Astrocyte of the cerebellum (primary cell): ENCODE measurements around the gene ITGA8.
"Not testable (repeated sequence)": the region's sequence is repeated elsewhere in the genome, so short reads cannot be mapped to it uniquely, and the experiment has no call there.

Experiments
- DNase-seq: peaks from one replicate; pipeline ENCODE4 v3.0.0-alpha.2; 2011; ENCODE audit warnings: low read depth
- H3K4me3 ChIP-seq: 2 replicates; pipeline ENCODE4 v1.5.1; 2011; ENCODE audit warnings: mild to moderate bottlenecking, low read depth, low read length, moderate library complexity
- in situ Hi-C: cut with HindIII; loops from 2 replicates; pipeline ENCODE4 v1.10.0; 2017; ENCODE audit warnings: low sequenced_read_pairs
- TF ChIP-seq, protein P1 (sequence below): IDR thresholded peaks from 2 replicates; pipeline ENCODE4 v1.5.1; 2012; ENCODE audit warnings: low read length, low read depth, moderate library complexity, mild to moderate bottlenecking; ENCODE audit errors: missing control alignments

Gene ITGA8

DNA sequence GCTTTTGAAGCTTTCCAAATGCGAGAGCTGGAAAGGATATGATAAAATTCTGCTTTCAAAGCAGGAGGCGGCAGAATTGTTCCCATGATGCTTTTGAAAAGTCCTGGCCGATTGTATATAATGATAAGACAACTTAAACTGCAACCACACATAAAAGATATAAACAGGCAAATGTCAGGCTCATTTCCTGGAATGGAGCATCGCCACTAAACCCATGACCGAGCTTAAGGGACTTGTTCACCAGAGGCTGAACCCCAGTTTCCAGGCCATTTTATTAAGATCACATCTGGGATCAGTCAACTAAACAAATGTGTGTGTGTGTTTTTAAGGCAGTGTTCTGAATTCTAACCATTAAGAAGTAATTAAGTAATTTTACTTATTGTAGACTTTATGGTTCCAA lies 131.6 kb downstream of the ITGA8 start:
- in situ Hi-C loops: no loop called here
- DNase-seq: no peak
- TF ChIP-seq, protein P1, sequence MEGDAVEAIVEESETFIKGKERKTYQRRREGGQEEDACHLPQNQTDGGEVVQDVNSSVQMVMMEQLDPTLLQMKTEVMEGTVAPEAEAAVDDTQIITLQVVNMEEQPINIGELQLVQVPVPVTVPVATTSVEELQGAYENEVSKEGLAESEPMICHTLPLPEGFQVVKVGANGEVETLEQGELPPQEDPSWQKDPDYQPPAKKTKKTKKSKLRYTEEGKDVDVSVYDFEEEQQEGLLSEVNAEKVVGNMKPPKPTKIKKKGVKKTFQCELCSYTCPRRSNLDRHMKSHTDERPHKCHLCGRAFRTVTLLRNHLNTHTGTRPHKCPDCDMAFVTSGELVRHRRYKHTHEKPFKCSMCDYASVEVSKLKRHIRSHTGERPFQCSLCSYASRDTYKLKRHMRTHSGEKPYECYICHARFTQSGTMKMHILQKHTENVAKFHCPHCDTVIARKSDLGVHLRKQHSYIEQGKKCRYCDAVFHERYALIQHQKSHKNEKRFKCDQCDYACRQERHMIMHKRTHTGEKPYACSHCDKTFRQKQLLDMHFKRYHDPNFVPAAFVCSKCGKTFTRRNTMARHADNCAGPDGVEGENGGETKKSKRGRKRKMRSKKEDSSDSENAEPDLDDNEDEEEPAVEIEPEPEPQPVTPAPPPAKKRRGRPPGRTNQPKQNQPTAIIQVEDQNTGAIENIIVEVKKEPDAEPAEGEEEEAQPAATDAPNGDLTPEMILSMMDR: no peak
- H3K4me3 ChIP-seq: no peak overlapping the region

DNA sequence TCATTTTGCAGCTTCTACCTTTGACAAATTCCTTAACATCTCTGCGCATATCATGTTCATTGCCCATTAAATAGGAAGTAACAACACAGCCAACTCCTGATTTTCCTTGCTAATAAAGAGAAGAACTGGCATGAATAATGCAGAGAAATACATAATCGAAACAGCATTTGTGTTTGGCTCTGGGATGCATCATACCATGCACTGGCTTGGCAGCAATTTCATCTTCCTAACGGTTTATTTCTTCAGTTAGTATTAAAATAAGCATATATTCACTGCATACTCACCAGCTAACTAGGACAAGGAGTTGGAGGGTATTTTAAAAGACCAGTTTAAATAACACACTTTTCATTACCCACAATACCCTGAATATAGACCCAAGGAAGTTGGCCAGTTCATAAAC lies 132.5 kb downstream of the ITGA8 start:
- no peak overlapping the region for H3K4me3 ChIP-seq
- TF ChIP-seq, protein P1: no peak
- DNase-seq: no peak
- in situ Hi-C loops: no loop called here

DNA sequence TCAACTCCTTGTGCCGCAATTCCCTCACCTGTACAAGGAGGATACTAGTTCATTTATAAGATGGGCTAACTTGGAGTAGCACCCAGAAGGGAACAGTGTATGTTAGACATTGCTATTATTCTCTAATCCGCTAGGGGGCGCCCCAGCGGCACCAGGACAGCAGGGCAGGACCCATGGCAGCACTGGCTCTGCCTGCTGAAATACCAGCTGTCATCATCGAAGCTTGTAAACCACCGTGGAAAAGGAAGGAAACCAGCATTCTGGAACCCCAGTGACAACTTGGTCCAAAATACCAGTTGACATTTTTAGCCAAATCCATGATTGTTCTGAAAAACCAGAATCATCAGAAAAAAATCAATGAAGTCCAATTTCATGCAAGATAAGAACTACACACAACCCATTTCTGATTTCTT lies 134.4 kb downstream of the ITGA8 start:
- TF ChIP-seq, protein P1: peak; percentile 73
- no peak for DNase-seq
- H3K4me3 ChIP-seq: no peak overlapping the region
- in situ Hi-C loops: no loop called here

DNA sequence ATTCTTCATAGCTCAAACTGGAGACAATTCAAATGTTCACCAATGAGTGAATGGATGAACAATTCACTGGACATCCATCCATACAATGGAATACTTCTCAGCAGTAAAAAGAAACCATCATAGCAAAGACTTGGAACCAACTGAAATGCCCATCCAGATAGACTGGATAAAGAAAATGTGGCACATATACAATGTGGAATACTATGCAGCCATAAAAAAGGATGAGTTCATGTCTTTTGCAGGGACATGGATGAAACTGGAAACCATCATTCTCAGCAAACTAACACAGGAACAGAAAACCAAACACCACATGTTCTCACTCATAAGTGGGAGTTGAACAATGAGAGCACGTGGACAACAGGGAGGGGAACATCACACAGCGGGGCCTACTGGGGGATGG lies 136.8 kb downstream of the ITGA8 start:
- in situ Hi-C loops, H3K4me3 ChIP-seq, DNase-seq: not testable (repeated sequence)

DNA sequence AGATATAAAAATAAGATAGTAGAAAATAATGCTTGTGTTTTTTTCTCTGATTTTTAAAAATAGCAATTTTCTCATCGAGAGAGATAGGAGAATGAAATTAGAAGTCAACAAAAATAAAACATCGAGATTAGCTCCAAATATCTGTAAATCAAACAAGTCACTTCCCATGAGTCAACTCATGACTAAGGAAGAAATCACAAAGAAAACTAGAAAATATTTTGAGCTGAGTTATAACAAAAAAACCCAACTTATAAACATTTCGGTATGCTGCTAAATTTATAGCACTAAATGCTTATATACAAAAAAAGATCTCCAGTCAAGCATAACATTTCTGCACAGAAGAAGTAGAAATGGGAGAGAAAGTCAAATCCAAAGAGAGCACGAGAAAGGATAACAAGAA lies 140.1 kb downstream of the ITGA8 start:
- TF ChIP-seq, protein P1: no peak
- no peak for DNase-seq
- in situ Hi-C loops: no loop called here
- H3K4me3 ChIP-seq: no peak overlapping the region

DNA sequence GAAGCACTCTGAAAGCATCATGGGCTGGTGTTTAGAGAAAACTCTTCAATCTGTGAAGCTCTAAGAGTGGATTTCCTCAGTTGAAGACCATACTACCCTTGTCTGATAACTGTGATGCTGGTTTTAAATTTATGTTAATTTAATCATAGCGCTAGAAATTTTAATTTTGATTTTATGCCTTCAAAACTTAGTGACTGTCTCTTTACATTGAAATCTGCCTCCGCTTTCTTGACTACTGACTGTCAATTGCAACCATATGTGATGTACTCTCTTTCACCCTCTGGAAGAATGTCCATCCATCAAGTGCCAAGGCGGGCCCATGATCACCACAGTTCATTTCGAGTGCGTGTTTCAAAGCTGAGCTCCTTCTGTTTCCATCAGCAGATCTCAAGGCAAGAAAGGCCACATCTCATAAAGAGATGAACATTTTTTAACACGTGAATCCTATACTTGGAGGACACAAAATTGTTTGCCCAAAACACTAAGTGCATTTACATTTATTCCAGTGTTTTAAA lies 147.1 kb downstream of the ITGA8 start:
- no peak for DNase-seq
- TF ChIP-seq, protein P1: no peak
- in situ Hi-C loops: no loop called here
- no peak overlapping the region for H3K4me3 ChIP-seq

DNA sequence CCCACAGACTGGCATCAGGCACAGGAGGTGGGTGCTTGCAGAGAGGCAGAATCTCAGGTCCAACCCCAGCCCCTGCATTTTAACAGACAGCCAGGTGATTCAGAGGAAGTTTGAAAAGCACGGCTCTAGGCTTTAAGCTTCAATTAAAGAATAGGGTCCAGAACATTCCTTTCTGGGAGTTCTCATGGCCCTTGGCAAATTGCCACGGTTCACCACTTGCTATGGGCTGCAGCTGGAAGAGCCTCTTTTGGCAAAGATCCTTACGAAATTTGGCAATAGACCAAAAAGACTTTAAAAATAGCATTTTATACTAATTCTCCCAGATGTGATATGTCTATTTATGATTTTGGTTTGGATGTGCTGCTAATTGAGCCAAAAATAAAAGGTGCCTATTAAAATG lies 148.1 kb downstream of the ITGA8 start:
- H3K4me3 ChIP-seq: no peak overlapping the region
- DNase-seq: peak; percentile 51
- TF ChIP-seq, protein P1: no peak
- in situ Hi-C loops: no loop called here
